Small intestine (tissue), 7 donors: ENCODE measurements around the gene BRD4. TPM values are rescaled to one million over a fixed set of nuclear protein-coding genes. Genes with fewer than 3 reads are reported as not detected.

Experiments
- DNase-seq, 2 donors: peaks; one replicate each; pipeline versions ENCODE4 v3.0.0 to v3.0.0-alpha.2; 2013
- FAIRE-seq: peaks from 2 replicates; lab custom pipeline; 2012; peaks lifted over from hg19 to GRCh38; lab: Jason Lieb, UNC
- H3K27ac ChIP-seq, 3 donors: one replicate each; pipeline ENCODE4 v1.5.1; 2013; ENCODE audit warnings: low read length in 2 of 3, mild to moderate bottlenecking in 2 of 3, control low read depth in 1 of 3, inconsistent platforms in 1 of 3, low read depth in 1 of 3, moderate library complexity in 1 of 3
- H3K27me3 ChIP-seq, 3 donors: one replicate each; pipeline ENCODE4 v1.6.1; 2013; ENCODE audit warnings: low read length in 3 of 3, inconsistent platforms in 1 of 3; ENCODE audit not compliant: control insufficient read depth in 3 of 3, insufficient read depth in 3 of 3
- H3K36me3 ChIP-seq, 3 donors: one replicate each; pipeline ENCODE4 v1.6.1; 2013; ENCODE audit warnings: low read length in 3 of 3, inconsistent platforms in 1 of 3, low read depth in 1 of 3, mild to moderate bottlenecking in 1 of 3, moderate library complexity in 1 of 3; ENCODE audit not compliant: control insufficient read depth in 3 of 3, insufficient read depth in 2 of 3
- H3K4me1 ChIP-seq, 3 donors: one replicate each; pipeline ENCODE4 v1.6.1; 2013; ENCODE audit warnings: low read length in 2 of 3, inconsistent platforms in 1 of 3, low read depth in 1 of 3, mild to moderate bottlenecking in 1 of 3, moderate library complexity in 1 of 3; ENCODE audit not compliant: control insufficient read depth in 3 of 3, insufficient read depth in 2 of 3
- H3K4me3 ChIP-seq, 3 donors: one replicate each; pipeline ENCODE4 v1.5.1; 2013; ENCODE audit warnings: low read length in 3 of 3, control low read depth in 1 of 3, inconsistent platforms in 1 of 3, low read depth in 1 of 3, mild to moderate bottlenecking in 1 of 3, moderate library complexity in 1 of 3
- H3K9me3 ChIP-seq, 2 donors: one replicate each; pipeline ENCODE4 v1.6.1; 2013; ENCODE audit warnings: low read depth in 1 of 2, low read length in 1 of 2; ENCODE audit not compliant: control insufficient read depth in 2 of 2, insufficient read depth in 1 of 2
- WGBS, 3 donors: extraction: QIAGEN DNeasy Blood & Tissue Kit; methylation state at CpG; one replicate each; pipeline ENCODE4 v1.1.7; 2013; 5-methylcytosine and 5-hydroxymethylcytosine counted together
- polyA plus RNA-seq, 4 donors: library from polyadenylated mRNA; stranded (reverse) in 3 of 4; unstranded in 1 of 4; fragments of 200-250 nt in 3 of 4; fragments of 120-200 nt in 1 of 4; gene quantifications; one replicate each; pipeline versions ENCODE4 v1.2.1 to v1.2.3, GENCODE V29; 2013
- donor health status: healthy with polysubstance abuse.
- donor health status: control.
- donor health status: control.
- donor health status: Bipolar disorder and iron deficiency.
- donor health status: healthy.

The BRD4 gene
- polyA plus RNA-seq, 4 donors = 15.7 to 41.4 (median 24.7) TPM

- FAIRE-seq (no peak), DNase-seq (peak in 1 of 2 donors; percentile 36)
- no peaks in the 10 kb centered on the region for H3K9me3 ChIP-seq
- H3K27me3 ChIP-seq = peaks cover 0 to 11% (median 0%) of the 10 kb centered on the region in 3 donors
- H3K4me1 ChIP-seq = peaks cover 0 to 4% (median 3%) of the 10 kb centered on the region in 3 donors
- no peak overlapping the region for H3K4me3 ChIP-seq
- H3K36me3 ChIP-seq = peaks cover 0 to 8% (median 0%) of the 10 kb centered on the region in 3 donors
- 52 to 69% (median 62%) methylated on average over 15 of the region's 15 CpGs for WGBS, 3 donors
- no peak overlapping the region for H3K27ac ChIP-seq
Observed at GRCh38 chr19:15198951-15199660, 133.2 kb downstream of the BRD4 start.

DNA sequence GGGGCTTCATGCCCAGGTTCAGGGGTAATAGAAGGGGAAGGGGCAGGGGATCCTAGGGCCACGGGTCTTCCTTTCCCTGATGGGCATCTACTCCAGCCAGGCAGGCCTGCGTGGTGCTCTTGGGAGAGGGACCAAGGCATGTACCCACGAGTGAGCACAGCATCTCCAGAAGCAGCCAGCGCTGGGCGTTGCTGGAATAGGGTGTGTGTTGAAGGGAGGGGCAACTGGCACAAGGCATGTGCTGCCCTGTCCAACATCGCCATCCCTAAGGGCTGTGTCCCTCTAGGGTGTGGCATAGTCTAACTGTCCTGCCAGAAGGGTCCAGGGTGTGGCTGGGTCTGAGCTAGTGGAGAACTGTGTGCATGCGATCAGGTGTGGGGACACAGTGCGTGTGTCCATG lies 134.4 kb downstream of the BRD4 start:
- Histone ChIP-seq H3K4me3 (no peak overlapping the region), H3K27me3 (peaks cover 0 to 11% (median 0%) of the 10 kb centered on the region in 3 donors), H3K27ac (no peak overlapping the region), H3K36me3 (peaks cover 0 to 11% (median 0%) of the 10 kb centered on the region in 3 donors), H3K4me1 (peaks cover 0 to 4% (median 3%) of the 10 kb centered on the region in 3 donors), H3K9me3 (no peaks in the 10 kb centered on the region)
- FAIRE-seq = no peak
- 6 to 29% (median 15%) methylated on average over 8 of the region's 8 CpGs for WGBS, 3 donors
- peak in 1 of 2 donors; percentile 47 for DNase-seq

DNA sequence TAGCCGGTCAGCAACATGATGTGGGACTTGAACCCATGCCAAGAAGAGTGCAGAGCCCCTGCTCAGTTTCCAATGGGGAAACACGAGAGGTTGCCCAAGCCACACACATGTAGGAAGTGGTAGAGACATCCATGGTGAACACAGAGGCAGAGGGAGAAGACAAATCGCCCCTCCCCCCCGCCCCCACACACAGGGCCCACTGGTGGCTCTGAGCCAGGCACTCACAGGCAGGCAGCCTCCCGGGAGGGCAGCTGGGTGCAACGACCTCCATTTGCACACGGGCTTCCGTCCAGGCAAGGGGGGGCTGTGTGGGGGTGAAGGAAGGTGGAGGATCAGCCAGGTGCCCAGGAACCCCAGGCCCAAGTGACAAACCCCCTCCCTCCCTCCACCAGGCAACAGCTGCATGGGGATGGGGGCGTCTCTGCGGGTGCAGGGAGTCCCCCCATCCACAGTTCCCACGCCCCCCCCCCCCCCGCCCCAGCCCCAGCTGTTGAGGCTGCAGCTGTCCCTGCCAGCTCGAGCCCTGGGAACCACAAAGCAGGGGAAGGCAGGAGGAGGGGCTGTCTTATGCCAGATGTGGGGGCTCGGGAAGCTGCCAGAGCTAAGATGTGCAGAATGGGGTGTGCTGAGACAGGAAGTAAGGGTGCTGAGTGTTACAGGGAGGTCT lies 134.9 kb downstream of the BRD4 start:
- FAIRE-seq = no peak
- H3K27me3 ChIP-seq = peaks cover 0 to 11% (median 0%) of the 10 kb centered on the region in 3 donors
- WGBS, 3 donors = 4 to 14% (median 9%) methylated on average over 9 to 12 of the region's 14 CpGs
- H3K27ac ChIP-seq = no peak overlapping the region
- no peak for DNase-seq
- H3K36me3 ChIP-seq = peaks cover 0 to 14% (median 0%) of the 10 kb centered on the region in 3 donors
- no peaks in the 10 kb centered on the region for H3K9me3 ChIP-seq
- no peak overlapping the region for H3K4me3 ChIP-seq
- H3K4me1 ChIP-seq = peaks cover 0 to 4% (median 3%) of the 10 kb centered on the region in 3 donors

DNA sequence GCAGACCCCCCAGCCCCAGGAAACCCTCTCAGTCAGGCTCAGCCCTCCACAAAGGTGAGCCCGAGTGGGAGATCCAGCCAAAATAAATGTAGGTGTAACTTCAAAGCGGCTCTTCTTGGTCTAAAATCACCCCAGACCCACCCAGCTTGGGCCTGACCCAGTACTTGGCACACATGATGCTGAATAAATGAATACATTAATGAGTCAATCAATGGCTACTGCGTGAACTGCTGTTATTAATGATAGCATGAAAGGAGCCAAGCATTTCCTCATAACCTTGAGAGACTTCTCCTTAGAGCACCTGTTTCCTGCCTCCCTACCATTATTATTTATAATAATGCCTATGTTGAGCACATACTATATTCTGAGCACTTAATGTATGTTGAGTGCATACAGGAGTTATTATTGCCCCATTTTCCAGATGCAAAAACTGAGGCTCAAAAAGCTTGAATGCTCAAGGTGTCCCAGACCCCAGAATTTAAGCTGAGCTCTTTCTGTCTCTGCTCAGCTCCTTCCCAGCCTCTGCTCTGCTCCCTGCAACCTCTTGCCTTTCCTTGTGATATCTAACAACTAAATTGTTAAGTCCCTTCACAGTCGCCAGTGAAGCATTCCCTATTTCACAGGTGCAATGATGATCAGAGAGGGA lies 135.9 kb downstream of the BRD4 start:
- H3K27me3 ChIP-seq = peaks cover 0 to 10% (median 0%) of the 10 kb centered on the region in 3 donors
- H3K27ac ChIP-seq = peak overlapping the region in 1 of 3 donors; percentile 78
- peak overlapping the region in 2 of 3 donors; percentile 19 to 21 for H3K4me3 ChIP-seq
- peaks cover 0 to 4% (median 3%) of the 10 kb centered on the region in 3 donors for H3K4me1 ChIP-seq
- WGBS, 3 donors = 22 to 38% (median 27%) methylated on average over 4 of the region's 4 CpGs
- FAIRE-seq = no peak
- H3K36me3 ChIP-seq = peaks cover 0 to 23% (median 0%) of the 10 kb centered on the region in 3 donors
- no peaks in the 10 kb centered on the region for H3K9me3 ChIP-seq
- DNase-seq = peak in 1 of 2 donors; percentile 59

- peaks cover 0 to 8% (median 0%) of the 10 kb centered on the region in 3 donors for H3K27me3 ChIP-seq
- H3K27ac ChIP-seq = peak overlapping the region in 1 of 3 donors; percentile 78
- no peaks in the 10 kb centered on the region for H3K9me3 ChIP-seq
- 2 to 6% (median 3%) methylated on average over 56 to 91 of the region's 91 CpGs for WGBS, 3 donors
- peaks cover 0 to 4% (median 0%) of the 10 kb centered on the region in 3 donors for H3K4me1 ChIP-seq
- H3K4me3 ChIP-seq = peak overlapping the region in 2 of 3 donors; percentile 28 to 55
- peaks cover 0 to 26% (median 0%) of the 10 kb centered on the region in 3 donors for H3K36me3 ChIP-seq
- peak; percentile 86 to 94 for DNase-seq
- no peak for FAIRE-seq
Observed at GRCh38 chr19:15195371-15196334, 136.7 kb downstream of the BRD4 start.

DNA sequence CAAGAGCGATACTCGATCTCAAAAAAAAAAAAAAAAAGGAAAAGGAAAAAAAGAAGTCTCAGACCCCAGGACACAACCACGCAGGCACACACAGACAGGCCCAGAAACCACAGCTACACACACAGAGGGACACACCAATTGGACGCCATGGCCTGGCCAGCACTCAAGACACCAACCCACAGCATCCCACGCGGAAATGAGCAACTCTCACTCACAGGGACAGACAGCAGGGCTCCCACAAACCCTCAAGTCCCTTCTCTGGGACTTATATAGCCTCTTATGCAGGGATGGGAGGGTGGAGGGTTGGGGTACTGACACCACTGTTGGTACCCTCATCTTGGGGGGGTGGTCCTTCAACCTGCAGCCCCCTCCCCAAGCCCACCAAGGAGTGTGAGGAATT lies 137.4 kb downstream of the BRD4 start:
- peaks cover 0 to 8% (median 0%) of the 10 kb centered on the region in 3 donors for H3K27me3 ChIP-seq
- peak overlapping the region in 1 of 3 donors; percentile 28 for H3K4me3 ChIP-seq
- H3K9me3 ChIP-seq = no peaks in the 10 kb centered on the region
- no peak overlapping the region for H3K27ac ChIP-seq
- 56 to 63% (median 61%) methylated on average over 6 of the region's 6 CpGs for WGBS, 3 donors
- H3K4me1 ChIP-seq = no peaks in the 10 kb centered on the region
- FAIRE-seq = no peak
- DNase-seq = no peak
- H3K36me3 ChIP-seq = peaks cover 0 to 30% (median 0%) of the 10 kb centered on the region in 3 donors

DNA sequence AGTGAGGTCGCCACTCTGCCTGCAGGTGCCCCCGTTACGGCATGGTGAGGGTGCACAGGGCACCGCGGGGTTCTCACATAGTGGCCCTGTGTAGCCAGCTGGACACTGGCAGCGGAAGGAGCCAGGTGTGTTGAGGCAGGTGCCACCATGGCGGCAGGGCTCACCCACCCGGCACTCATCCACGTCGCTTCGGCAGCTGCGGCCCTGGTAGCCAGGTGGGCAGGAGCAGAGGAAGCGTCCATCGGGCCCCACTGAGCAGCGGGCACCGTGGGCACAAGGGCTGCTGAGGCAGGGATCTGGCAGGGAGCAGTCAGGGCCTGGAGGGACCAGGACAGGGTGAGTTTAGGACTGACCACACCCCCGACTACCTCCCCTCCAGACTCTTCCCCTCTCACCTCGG lies 140.4 kb downstream of the BRD4 start:
- H3K27me3 ChIP-seq = no peaks in the 10 kb centered on the region
- WGBS, 3 donors = 92 to 96% (median 92%) methylated on average over 17 to 18 of the region's 18 CpGs

More for the DNA sequence above, 140.4 kb downstream of the BRD4 start:
- Histone ChIP-seq H3K27ac (no peak overlapping the region), H3K9me3 (no peaks in the 10 kb centered on the region), H3K36me3 (peaks cover 0 to 39% (median 0%) of the 10 kb centered on the region in 3 donors), H3K4me3 (no peak overlapping the region), H3K4me1 (no peaks in the 10 kb centered on the region)
- no peak for FAIRE-seq
- DNase-seq = no peak
